T-helper 17 cell (primary cell): ENCODE data around the gene KIAA0513. TPM values are rescaled to one million over a fixed set of nuclear protein-coding genes. Genes with fewer than 3 reads are reported as not detected.

Experiments used
- ATAC-seq: fragments of 150-1000 bp; cut with Tn5 transposase; 2 replicates; pipeline ENCODE4 v1.10.0; 2021; ENCODE audit warnings: mild to moderate bottlenecking, moderate library complexity
- DNase-seq, 3 donors: peaks; one replicate each; pipeline versions ENCODE4 v3.0.0 to v3.0.0-alpha.2; 2020 to 2021
- H3K9me3 ChIP-seq: one replicate; pipeline ENCODE4 v1.7.0; 2013; ENCODE audit warnings: low read length, mild to moderate bottlenecking; ENCODE audit not compliant: control insufficient read depth, poor library complexity, severe bottlenecking
- H3K27ac Mint-ChIP-seq: one replicate; pipeline ENCODE4 v1.8.0; 2022; ENCODE audit warnings: mild to moderate bottlenecking, moderate library complexity, mixed read lengths
- H3K27me3 Mint-ChIP-seq: one replicate; pipeline ENCODE4 v1.8.0; 2022; ENCODE audit warnings: mixed read lengths
- H3K36me3 Mint-ChIP-seq: one replicate; pipeline ENCODE4 v1.8.0; 2022; ENCODE audit warnings: low read depth, mixed read lengths
- H3K4me1 Mint-ChIP-seq: one replicate; pipeline ENCODE4 v1.8.0; 2022; ENCODE audit warnings: mild to moderate bottlenecking, mixed read lengths
- H3K4me3 Mint-ChIP-seq: one replicate; pipeline ENCODE4 v1.8.0; 2022; ENCODE audit warnings: mild to moderate bottlenecking, moderate library complexity, mixed read lengths
- total RNA-seq, 4 donors: library from RNA in 2 of 4; stranded (reverse) in 2 of 4; gene quantifications; one replicate each; pipeline ENCODE4 v1.2.3 and lab custom pipeline; 2022 to 2026

The KIAA0513 gene
- total RNA-seq, 2 donors from 2014 or later, result 8.1 to 35.0 TPM

DNA sequence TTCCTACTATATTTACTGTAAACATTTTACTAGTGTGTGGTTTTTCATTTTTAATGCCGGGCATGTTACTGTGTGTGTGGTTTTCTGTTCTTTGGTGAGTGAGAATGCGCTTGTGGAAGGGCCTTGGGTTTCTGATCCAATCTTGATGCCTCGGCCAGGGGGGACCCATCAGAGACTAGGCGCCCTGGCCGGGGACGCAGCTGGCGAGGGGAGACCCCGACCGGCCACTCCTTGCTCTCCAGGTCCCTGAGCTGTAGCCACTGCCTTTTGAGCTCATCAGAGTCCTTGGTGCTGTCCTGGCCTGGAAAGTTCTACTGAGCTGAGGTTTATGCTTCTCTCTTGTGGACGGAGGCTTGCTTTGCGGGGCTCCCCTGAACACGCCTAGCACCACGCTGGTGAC is 37.5 kb downstream of the KIAA0513 start:
- Mint-ChIP-seq H3K36me3 (peaks cover 4% of the 10 kb centered on the region), H3K4me1 (peaks cover 11% of the 10 kb centered on the region), H3K4me3 (no peak overlapping the region), H3K27me3 (no peaks in the 10 kb centered on the region), H3K27ac (no peak overlapping the region)
- H3K9me3 ChIP-seq, result no peaks in the 10 kb centered on the region
- ATAC-seq, result no peak
- DNase-seq, result no peak

DNA sequence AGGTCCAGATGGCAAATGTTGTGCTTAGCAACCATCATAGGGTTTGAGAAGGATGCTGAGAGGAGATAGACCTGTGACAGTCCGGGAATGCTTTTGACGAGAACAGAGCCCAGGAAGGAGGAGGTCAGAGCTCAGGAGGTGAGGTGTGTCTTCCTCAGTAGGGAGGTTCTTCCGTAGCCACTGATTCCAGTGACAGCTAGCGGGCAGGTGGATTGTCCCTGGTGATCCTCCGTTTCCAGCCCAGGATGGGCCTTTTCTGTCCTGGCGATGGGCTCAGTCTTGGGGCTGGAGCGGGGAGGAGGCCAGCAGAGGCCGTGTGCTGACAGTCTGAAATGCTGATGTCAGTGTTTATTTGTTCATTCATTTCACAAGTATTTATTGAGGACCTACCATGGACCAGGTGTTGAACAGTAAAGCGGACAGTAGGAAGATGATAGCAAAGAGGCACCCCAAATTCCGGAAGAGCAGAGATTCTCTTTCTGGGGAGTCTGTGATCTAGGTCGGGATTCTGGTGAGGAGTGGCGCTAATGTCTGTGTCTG is 38.8 kb downstream of the KIAA0513 start:
- Mint-ChIP-seq H3K27me3 (no peaks in the 10 kb centered on the region), H3K4me1 (peaks cover 11% of the 10 kb centered on the region), H3K4me3 (no peak overlapping the region), H3K27ac (no peak overlapping the region), H3K36me3 (peaks cover 8% of the 10 kb centered on the region)
- no peak for DNase-seq
- no peaks in the 10 kb centered on the region for H3K9me3 ChIP-seq
- ATAC-seq, result no peak

DNA sequence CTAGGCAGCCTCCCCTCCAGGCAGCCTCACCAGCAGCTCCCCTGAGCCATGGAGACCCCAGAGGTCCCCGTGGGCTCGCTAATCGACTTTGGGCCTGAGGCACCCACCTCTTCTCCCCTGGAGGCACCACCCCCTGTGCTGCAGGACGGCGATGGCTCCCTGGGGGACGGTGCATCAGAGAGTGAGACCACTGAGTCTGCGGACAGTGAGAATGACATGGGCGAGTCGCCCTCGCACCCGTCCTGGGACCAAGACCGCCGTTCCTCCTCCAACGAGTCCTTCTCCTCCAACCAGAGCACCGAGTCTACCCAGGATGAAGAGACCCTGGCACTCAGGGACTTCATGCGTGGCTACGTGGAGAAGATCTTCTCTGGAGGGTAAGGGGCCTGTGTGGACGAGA is 39.4 kb downstream of the KIAA0513 start:
- peaks cover 11% of the 10 kb centered on the region for H3K36me3 Mint-ChIP-seq
- no peak for DNase-seq
- no peak overlapping the region for H3K27ac Mint-ChIP-seq
- H3K9me3 ChIP-seq, result no peaks in the 10 kb centered on the region
- H3K4me1 Mint-ChIP-seq, result peaks cover 11% of the 10 kb centered on the region
- ATAC-seq, result no peak
- H3K27me3 Mint-ChIP-seq, result no peaks in the 10 kb centered on the region
- no peak overlapping the region for H3K4me3 Mint-ChIP-seq

DNA sequence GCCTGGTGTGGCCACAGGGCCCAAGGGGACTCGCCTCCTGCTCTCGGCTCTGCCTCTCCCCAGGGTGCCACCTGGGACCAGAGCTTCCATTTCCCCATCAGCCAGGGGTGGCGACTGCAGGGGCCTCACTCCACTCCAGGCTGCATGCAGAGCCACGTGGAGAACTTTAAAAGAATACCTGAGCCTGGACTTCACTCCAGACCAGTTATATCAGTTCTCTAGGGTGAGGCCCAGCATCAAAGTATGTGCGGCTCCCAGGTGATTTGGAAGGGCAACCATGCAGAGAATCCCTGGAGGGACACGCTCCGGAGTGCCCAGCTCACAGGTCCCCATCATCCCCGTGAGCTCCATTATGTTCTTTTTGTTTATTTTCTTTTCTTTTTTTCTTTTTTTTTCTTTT is 39.8 kb downstream of the KIAA0513 start:
- H3K27ac Mint-ChIP-seq, result no peak overlapping the region
- peaks cover 11% of the 10 kb centered on the region for H3K36me3 Mint-ChIP-seq
- ATAC-seq (no peak), DNase-seq (no peak)
- peaks cover 10% of the 10 kb centered on the region for H3K4me1 Mint-ChIP-seq
- H3K27me3 Mint-ChIP-seq, result no peaks in the 10 kb centered on the region
- no peak overlapping the region for H3K4me3 Mint-ChIP-seq
- H3K9me3 ChIP-seq, result no peaks in the 10 kb centered on the region

DNA sequence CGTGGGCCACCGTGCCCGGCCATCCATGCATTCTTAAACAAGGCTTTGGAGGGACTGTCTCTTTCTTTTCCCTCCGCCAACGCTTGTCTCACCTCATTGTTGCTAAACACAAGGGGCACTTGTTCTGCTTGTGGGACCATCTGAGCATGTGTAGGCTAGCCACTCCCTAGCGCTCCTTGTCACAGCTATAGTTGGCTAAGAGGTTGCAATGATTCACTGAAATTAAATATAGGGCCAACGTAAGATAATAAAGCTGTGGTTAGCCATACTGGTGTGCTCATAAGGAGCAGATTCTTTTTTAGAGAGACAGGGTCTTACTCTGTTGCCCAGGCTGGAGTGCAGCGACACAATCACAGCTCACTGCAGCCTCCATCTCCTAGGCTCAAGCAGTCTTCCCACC is 41.2 kb downstream of the KIAA0513 start:
- DNase-seq (no peak), ATAC-seq (no peak)
- H3K9me3 ChIP-seq, result no peaks in the 10 kb centered on the region
- Mint-ChIP-seq H3K36me3 (peaks cover 11% of the 10 kb centered on the region), H3K4me1 (peaks cover 7% of the 10 kb centered on the region), H3K27me3 (no peaks in the 10 kb centered on the region), H3K27ac (no peak overlapping the region), H3K4me3 (no peak overlapping the region)

DNA sequence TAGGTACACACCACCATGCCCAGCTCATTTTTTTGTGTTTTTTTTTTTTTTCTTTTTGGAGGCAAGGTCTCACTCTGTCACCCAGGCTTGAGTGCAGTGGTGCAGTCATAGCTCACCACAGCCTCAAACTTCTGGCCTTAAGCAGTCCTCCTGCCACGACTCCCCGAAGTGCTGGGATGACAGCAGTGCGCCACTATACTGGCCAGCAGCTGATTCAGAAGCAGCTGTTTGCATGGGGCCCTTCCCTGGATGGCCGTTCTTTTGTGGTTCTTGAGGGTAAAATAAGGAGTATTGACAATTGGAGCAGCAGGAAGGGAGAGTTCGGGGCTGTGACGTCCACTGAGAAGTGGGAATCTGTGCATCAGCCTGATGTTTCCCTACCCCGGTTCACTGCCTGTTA is 41.6 kb downstream of the KIAA0513 start:
- Mint-ChIP-seq H3K4me3 (no peak overlapping the region), H3K27me3 (no peaks in the 10 kb centered on the region), H3K36me3 (peaks cover 11% of the 10 kb centered on the region), H3K27ac (no peak overlapping the region), H3K4me1 (peaks cover 7% of the 10 kb centered on the region)
- H3K9me3 ChIP-seq, result no peaks in the 10 kb centered on the region
- ATAC-seq (no peak), DNase-seq (no peak)

DNA sequence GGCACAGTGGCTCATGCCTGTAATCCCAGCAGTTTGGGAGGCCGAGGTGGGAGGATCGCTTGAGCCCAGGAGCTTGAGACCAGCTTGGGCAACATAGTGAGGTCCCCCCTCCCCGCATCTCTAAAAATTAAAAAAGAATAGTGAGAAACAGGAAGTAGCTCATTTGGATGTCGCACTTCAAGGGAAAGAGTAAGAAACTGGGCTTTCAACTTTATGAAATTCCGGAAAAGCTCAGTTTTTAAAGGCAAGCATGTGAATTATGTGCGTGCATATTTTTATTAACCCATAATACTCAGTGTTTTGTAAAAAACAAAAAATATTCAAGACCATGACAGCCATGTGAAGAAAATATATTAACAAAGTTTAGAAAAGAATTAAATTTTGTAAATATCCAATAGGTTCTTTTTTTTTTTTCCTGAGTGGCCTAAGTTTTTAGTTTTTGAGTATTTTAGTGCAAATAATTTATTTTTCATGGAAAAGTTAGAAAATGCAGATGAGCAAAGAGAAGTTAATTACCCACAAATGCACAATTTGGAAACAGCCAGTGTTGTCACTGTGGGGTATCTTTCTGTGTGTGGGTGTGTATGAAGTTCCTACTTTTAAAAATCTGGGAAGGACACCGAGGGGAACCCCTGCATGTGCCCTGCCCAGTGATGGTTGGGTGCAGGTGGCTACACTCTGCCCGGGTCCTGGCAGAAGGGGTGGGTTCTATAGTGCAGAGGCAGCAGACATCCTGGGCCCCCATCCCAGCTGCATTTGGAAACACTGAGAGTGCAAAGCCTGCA is 44.7 kb downstream of the KIAA0513 start:
- no peaks in the 10 kb centered on the region for H3K9me3 ChIP-seq
- H3K27me3 Mint-ChIP-seq, result no peaks in the 10 kb centered on the region
- no peak for ATAC-seq
- no peak for DNase-seq
- peaks cover 7% of the 10 kb centered on the region for H3K36me3 Mint-ChIP-seq
- H3K4me1 Mint-ChIP-seq, result peaks cover 2% of the 10 kb centered on the region
- H3K4me3 Mint-ChIP-seq, result no peak overlapping the region
- H3K27ac Mint-ChIP-seq, result no peak overlapping the region

DNA sequence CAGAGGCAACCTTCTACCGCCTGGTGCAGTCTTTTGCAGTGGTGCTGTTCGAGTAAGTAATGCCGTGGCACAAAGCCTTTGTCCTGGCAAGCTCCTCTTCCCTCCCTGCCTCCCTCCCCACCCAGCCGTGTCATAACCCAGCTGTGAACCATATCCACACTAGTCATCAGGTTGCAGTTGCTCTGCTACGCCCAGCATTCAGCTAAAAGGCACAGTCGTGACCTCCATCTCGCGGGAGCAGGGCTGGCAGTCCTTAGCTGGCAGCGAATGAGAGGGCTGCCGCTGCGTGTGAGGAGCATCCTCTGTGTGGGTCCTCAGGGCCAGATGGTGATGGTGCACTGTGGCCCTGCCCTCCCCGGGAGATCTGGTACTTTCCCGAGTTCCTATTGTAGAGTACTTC is 45.4 kb downstream of the KIAA0513 start:
- ATAC-seq (no peak), DNase-seq (no peak)
- Mint-ChIP-seq H3K36me3 (peaks cover 9% of the 10 kb centered on the region), H3K4me1 (peaks cover 2% of the 10 kb centered on the region), H3K27me3 (no peaks in the 10 kb centered on the region), H3K27ac (no peak overlapping the region), H3K4me3 (no peak overlapping the region)
- H3K9me3 ChIP-seq, result no peaks in the 10 kb centered on the region

DNA sequence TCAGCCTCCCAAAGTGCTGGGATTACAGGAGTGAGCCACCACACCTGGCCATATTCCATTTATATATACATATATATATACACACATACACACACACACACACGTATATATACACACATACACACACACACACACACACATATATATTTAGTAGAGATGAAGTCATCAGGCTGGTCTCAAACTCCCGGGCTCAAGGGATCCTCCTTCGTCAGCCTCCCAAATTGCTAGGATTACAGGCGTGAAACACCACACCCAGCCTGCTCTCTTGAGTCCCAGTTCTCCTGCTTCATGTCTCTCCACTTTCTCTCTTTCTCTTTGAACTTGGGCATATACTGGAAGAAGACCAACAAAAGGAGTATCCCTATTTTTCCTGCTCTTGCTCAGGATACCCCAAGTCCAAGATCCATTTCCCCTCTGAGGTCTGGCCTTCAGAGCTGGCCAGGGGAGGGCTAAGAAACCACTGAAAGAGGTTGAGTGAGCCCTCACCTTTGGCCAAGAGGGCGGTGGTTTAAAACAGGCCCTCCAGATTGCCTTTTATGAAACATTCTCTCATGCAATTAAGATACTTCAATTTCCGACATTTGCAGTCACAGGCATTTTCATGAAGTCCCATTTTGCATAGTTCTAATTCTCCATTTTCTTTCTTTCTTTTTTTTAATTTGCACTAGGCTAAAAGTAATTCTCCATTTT is 46.8 kb downstream of the KIAA0513 start:
- Mint-ChIP-seq H3K36me3 (peaks cover 9% of the 10 kb centered on the region), H3K4me3 (no peak overlapping the region), H3K27me3 (no peaks in the 10 kb centered on the region), H3K4me1 (peaks cover 2% of the 10 kb centered on the region), H3K27ac (peak overlapping the region; percentile 69)
- no peak for DNase-seq
- ATAC-seq, result no peak
- H3K9me3 ChIP-seq, result no peaks in the 10 kb centered on the region

DNA sequence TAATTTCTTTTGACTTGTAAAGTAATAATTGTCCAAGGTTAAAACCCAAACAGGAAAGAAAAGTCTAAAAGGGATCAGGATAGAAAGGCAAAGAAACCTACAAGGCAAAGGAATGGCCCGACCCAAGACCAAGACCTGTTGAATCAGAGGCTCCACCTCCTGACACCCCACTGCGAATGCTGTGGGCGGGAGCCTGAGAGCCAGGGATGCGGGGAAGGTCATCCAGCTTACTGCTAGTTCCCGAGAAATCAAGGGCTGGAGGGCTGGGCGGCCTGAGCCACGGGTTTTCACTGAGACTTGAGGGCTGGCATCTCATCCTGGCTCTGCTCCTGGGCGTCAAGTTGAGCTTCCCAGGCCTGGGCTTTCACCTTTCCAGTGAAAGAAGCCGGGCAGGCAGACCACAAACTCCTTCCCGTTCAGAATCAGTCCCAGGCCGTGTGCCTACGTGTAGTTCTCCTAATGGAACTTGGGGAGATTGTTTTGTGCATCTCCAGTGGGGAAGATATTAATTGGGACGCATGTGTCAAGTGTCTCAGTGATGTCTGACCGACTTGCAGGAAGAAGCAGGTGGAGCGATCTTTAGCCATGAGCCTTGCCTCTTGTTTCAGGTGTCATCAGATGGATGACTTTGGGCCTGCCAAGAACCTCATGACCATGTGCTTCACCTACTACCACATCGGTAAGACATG is 47.8 kb downstream of the KIAA0513 start:
- DNase-seq (no peak), ATAC-seq (no peak)
- no peaks in the 10 kb centered on the region for H3K27me3 Mint-ChIP-seq
- peak overlapping the region; percentile 54 for H3K27ac Mint-ChIP-seq
- H3K9me3 ChIP-seq, result no peaks in the 10 kb centered on the region
- H3K4me1 Mint-ChIP-seq, result peaks cover 2% of the 10 kb centered on the region
- peaks cover 9% of the 10 kb centered on the region for H3K36me3 Mint-ChIP-seq
- no peak overlapping the region for H3K4me3 Mint-ChIP-seq

DNA sequence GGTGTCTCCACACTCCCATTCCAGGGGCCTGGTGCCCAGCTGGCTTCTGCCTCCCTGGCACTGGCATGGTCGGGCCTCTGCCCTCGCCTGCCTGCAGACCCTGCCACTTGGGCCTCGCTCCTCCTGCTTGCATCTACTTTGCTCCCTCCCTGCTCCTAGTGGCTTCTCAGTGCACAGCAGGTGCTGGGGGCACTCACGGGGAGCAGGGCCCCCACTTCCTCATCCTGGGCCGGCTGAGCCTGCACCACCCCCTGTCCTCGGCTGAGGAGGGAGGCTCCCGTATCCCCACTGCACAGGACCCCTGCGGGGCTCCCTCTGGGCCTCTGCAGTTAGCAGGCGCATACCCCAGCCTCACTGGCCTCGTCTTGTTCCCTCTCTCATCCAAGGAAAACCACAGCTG is 49.4 kb downstream of the KIAA0513 start:
- no peak overlapping the region for H3K4me3 Mint-ChIP-seq
- no peaks in the 10 kb centered on the region for H3K4me1 Mint-ChIP-seq
- H3K9me3 ChIP-seq, result no peaks in the 10 kb centered on the region
- peaks cover 5% of the 10 kb centered on the region for H3K36me3 Mint-ChIP-seq
- H3K27me3 Mint-ChIP-seq, result no peaks in the 10 kb centered on the region
- DNase-seq (no peak), ATAC-seq (no peak)
- H3K27ac Mint-ChIP-seq, result no peak overlapping the region

DNA sequence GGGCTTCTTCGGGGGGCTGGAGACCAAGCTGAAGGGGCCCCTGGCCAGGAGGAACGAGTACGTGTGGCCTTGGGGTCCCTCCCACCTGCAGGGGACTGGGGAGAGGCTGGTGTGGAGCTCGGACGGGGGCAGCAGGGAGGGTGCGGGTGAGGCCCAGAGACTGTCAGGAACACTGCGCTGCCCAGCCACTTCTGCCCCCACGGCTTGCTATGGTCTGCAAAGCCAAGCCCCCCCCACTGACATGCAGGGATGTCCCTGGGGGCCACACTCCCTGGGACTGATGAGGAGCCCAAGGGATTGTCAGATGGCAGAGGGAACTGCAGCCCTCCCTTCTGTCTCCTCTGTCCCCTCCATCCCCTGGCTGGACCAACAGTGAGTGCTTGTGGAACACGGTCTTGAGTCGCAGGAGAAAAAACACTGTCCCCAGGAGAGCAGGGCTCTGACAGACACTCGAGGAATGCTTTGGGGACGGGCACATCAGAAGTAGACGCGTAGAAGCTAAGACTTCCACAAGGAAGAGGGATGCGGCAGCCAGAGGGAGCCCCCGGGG is 50.1 kb downstream of the KIAA0513 start:
- Mint-ChIP-seq H3K4me1 (no peaks in the 10 kb centered on the region), H3K27me3 (no peaks in the 10 kb centered on the region), H3K27ac (no peak overlapping the region), H3K4me3 (no peak overlapping the region), H3K36me3 (peaks cover 5% of the 10 kb centered on the region)
- DNase-seq, result no peak
- ATAC-seq, result no peak
- no peaks in the 10 kb centered on the region for H3K9me3 ChIP-seq

DNA sequence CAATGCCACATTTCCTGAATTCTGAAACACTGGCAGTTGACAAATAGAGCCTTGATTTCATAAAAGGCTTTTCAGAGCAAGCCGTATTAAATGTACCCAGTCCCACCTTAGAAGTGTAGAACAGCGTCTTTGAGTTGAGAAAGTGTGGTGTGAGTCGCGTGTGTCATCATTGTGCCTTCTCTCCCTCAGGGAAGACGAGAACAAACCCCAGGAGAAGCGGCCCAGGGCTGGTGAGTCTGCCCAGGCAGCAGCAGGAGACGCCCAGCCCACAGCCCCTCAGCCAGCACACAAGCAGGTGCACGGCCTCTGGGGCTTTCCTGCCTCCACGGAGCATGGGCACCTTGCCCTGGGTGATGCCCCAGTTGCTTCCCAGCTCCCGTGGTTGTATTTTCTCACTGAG is 50.6 kb downstream of the KIAA0513 start:
- Mint-ChIP-seq H3K27me3 (no peaks in the 10 kb centered on the region), H3K36me3 (peaks cover 5% of the 10 kb centered on the region), H3K4me3 (no peak overlapping the region), H3K27ac (no peak overlapping the region), H3K4me1 (no peaks in the 10 kb centered on the region)
- DNase-seq (no peak), ATAC-seq (no peak)
- H3K9me3 ChIP-seq, result no peaks in the 10 kb centered on the region
